Measurements from ENCODE around the gene TBC1D1. TPM values are rescaled to one million over a fixed set of nuclear protein-coding genes. Genes with fewer than 3 reads are reported as not detected.
"Not testable (repeated sequence)": the region's sequence is repeated elsewhere in the genome, so short reads cannot be mapped to it uniquely, and the experiment has no call there.

TBC1D1 gene
- total RNA-seq, 1 donor from 2014 or later: 96.0 TPM

DNA sequence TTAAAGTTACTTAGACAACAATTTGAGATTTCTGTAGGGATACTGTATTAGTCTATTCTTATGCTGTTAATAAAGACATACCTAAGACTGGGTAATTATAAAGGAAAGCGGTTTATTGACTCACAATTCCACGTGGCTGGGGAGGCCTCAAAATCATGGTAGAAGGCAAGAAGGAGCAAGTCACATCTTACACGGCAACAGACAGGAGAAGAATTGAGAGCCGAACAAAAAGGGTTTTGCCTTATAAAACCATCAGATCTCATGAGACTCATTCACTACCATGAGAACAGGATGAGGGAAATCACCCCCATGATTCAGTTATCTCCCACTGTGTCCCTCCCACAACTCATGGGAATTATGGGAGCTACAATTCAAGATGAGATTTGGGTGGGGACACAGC lies 80.3 kb downstream of the TBC1D1 start:
- no peaks in the 10 kb centered on the region for H3K27me3 ChIP-seq
- TF ChIP-seq POLR2AphosphoS5 (IDR thresholded peaks at IDR 0.05; ENCODE audit: insufficient read depth in 1 of 2, low read depth in 1 of 2): no peak
- TF ChIP-seq, protein P1, sequence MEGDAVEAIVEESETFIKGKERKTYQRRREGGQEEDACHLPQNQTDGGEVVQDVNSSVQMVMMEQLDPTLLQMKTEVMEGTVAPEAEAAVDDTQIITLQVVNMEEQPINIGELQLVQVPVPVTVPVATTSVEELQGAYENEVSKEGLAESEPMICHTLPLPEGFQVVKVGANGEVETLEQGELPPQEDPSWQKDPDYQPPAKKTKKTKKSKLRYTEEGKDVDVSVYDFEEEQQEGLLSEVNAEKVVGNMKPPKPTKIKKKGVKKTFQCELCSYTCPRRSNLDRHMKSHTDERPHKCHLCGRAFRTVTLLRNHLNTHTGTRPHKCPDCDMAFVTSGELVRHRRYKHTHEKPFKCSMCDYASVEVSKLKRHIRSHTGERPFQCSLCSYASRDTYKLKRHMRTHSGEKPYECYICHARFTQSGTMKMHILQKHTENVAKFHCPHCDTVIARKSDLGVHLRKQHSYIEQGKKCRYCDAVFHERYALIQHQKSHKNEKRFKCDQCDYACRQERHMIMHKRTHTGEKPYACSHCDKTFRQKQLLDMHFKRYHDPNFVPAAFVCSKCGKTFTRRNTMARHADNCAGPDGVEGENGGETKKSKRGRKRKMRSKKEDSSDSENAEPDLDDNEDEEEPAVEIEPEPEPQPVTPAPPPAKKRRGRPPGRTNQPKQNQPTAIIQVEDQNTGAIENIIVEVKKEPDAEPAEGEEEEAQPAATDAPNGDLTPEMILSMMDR (IDR thresholded peaks at IDR 0.05): no peak
- TF ChIP-seq POLR2A (IDR thresholded peaks at IDR 0.05): no peak
- H3K36me3 ChIP-seq: no peaks in the 10 kb centered on the region
- no peak overlapping the region for H3K4me3 ChIP-seq
- H3K9me3 ChIP-seq: no peaks in the 10 kb centered on the region
- intact Hi-C loops (cut with DNase I): loop anchor here (10.0 kb wide), 3 partner anchors 64 to 894 kb away; partner anchors contain the start of genes FAM114A1 and TBC1D1
- no peak for DNase-seq (ENCODE audit: extremely low spot score in 2 of 2)
- no peaks in the 10 kb centered on the region for H3K4me1 ChIP-seq
- H3K27ac ChIP-seq: no peak overlapping the region

DNA sequence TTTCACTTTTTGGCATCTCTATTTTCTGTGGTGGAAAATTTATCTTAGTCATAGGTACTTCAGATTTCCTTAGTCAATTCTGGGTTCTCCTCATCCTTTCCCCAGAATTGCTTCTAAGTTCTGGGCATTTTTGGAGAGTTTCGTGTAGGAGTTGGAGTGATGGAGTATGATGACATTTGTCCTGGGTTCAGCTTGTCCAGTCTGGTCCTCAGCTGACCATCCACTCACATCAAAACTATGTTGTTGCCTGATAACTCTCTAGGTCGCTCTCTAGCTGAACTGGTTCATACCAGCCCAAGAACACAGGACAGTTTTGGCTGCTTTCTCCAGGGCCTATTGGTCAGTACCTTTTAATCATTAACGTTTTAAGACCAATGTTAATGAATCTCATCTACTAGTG lies 82.6 kb downstream of the TBC1D1 start:
- TF ChIP-seq, protein P1 (IDR thresholded peaks at IDR 0.05): no peak
- no peak overlapping the region for H3K27ac ChIP-seq
- H3K4me3 ChIP-seq: no peak overlapping the region
- H3K27me3 ChIP-seq: no peaks in the 10 kb centered on the region
- H3K36me3 ChIP-seq: no peaks in the 10 kb centered on the region
- no peak for DNase-seq (ENCODE audit: extremely low spot score in 2 of 2)
- peaks cover 8% of the 10 kb centered on the region for H3K4me1 ChIP-seq
- H3K9me3 ChIP-seq: no peaks in the 10 kb centered on the region
- intact Hi-C loops (cut with DNase I): loop anchor here (10.0 kb wide), 3 partner anchors 61 to 891 kb away; partner anchors contain the start of genes FAM114A1 and TBC1D1

DNA sequence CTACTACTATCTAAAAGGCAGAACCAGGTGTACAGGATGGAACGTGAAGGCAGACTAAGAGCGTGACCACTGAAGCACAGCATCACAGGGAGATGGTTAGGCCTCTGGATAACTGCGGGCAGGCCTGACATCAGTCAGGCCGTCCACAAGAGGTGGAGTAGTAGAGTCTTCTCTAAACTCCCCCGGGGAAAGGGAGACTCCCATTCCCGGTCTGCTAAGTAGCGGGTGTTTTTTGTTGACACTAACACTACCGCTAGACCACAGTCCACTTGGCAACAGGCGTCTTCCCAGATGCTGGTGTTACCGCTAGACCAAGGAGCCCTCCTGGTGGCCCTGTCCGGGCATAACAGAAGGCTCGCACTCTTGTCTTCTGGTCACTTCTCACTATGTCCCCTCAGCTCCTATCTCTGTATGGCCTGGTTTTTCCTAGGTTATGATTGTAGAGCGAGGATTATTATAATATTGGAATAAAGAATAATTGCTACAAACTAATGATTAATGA lies 84.5 kb downstream of the TBC1D1 start:
- H3K9me3 ChIP-seq; DNase-seq (ENCODE audit: extremely low spot score in 2 of 2); H3K36me3 ChIP-seq; H3K27ac ChIP-seq; H3K27me3 ChIP-seq; H3K4me3 ChIP-seq: not testable (repeated sequence)
- peaks cover 13% of the 10 kb centered on the region for H3K4me1 ChIP-seq
- intact Hi-C loops (cut with DNase I): loop anchor here (10.0 kb wide), 3 partner anchors 59 to 889 kb away; partner anchors contain the start of genes FAM114A1 and TBC1D1

DNA sequence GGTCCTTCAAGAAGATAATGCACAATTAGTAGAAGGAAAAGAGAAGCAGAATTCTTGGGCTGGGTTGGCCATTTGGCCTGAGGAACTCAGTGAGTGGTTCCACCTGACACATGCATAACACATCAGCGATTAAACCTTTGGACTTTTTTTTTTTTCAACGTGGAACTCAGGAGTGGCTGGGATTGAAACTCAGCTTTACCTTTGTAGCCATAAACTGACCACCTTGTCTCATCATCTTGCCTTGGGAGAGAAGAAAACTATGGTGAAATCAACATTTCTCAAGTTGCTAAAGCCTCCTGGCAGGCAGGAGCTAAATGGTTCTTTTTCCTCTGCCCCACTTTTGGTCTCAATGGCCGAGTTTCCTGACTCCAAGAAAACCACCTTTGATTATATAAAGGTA lies 85.6 kb downstream of the TBC1D1 start:
- peaks cover 20% of the 10 kb centered on the region for H3K4me1 ChIP-seq
- no peak for DNase-seq (ENCODE audit: extremely low spot score in 2 of 2)
- intact Hi-C loops (cut with DNase I): loop anchor here (10.0 kb wide), 3 partner anchors 58 to 888 kb away; partner anchors contain the start of genes FAM114A1 and TBC1D1
- H3K27ac ChIP-seq: peak overlapping the region; percentile 98
- peak overlapping the region; percentile 90 to 96 for H3K4me3 ChIP-seq
- no peaks in the 10 kb centered on the region for H3K27me3 ChIP-seq
- TF ChIP-seq POLR2AphosphoS5 (IDR thresholded peaks at IDR 0.05; ENCODE audit: insufficient read depth in 1 of 2, low read depth in 1 of 2) (no peak), POLR2A (IDR thresholded peaks at IDR 0.05) (no peak)
- TF ChIP-seq, protein P1 (IDR thresholded peaks at IDR 0.05): no peak
- H3K9me3 ChIP-seq: no peaks in the 10 kb centered on the region
- no peaks in the 10 kb centered on the region for H3K36me3 ChIP-seq

DNA sequence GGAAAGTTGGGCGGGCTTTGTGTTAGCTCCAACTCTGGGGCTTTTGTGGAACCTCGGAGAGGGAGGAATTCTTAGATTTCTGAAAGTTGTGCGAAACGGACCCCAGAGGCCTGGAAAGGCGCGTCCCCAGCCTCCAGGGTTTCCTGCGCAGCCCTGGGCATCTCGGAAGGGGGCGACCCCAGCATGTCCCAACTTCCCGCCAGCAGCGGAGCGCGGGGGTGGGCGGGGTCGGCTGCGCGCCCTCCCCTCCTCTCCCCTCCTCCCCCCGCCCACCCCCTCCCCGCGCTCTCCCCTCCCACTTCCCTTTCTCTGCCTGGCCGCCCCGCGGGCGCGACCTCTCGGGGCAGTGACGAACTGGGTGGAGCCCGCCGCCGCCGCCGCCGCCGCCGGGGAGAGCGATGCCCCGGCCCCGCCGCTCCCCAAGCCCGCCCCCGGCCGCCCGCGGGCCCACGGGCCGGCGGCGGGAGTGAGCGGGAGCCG lies 86.1 kb downstream of the TBC1D1 start:
- Histone ChIP-seq H3K36me3 (no peaks in the 10 kb centered on the region), H3K4me1 (peaks cover 25% of the 10 kb centered on the region), H3K9me3 (no peaks in the 10 kb centered on the region), H3K4me3 (peak overlapping the region; percentile 90 to 96), H3K27me3 (no peaks in the 10 kb centered on the region), H3K27ac (peak overlapping the region; percentile 98)
- intact Hi-C loops (cut with DNase I): loop anchor here (10.0 kb wide), 3 partner anchors 58 to 888 kb away; partner anchors contain the start of genes FAM114A1 and TBC1D1
- no peak for DNase-seq (ENCODE audit: extremely low spot score in 2 of 2)
- peak in 1 of 2 donors; percentile 73 for TF ChIP-seq POLR2AphosphoS5 (IDR thresholded peaks at IDR 0.05; ENCODE audit: insufficient read depth in 1 of 2, low read depth in 1 of 2)
- TF ChIP-seq, protein P1 (IDR thresholded peaks at IDR 0.05): no peak

All from vagina (tissue), 2 donors.